Large intestine (tissue), 3 donors: ENCODE data around the gene ARAP3. TPM values are rescaled to one million over a fixed set of nuclear protein-coding genes. Genes with fewer than 3 reads are reported as not detected.
A peak's percentile ranks its signal among the peaks of the same experiment; 100 is the strongest.

Experiments used
- DNase-seq, 2 donors: peaks; one replicate each; pipeline versions ENCODE4 v3.0.0 to v3.0.0-alpha.2; 2013
- H3K27ac ChIP-seq: one replicate; pipeline ENCODE4 v1.5.1; 2013; ENCODE audit warnings: low read length
- H3K27me3 ChIP-seq: 2 replicates; pipeline ENCODE4 v1.6.1; 2013; ENCODE audit warnings: low read length; ENCODE audit not compliant: control insufficient read depth, insufficient read depth
- H3K36me3 ChIP-seq: 2 replicates; pipeline ENCODE4 v1.6.1; 2013; ENCODE audit warnings: low read length; ENCODE audit not compliant: control insufficient read depth, insufficient read depth
- H3K4me1 ChIP-seq: one replicate; pipeline ENCODE4 v1.6.1; 2013; ENCODE audit warnings: low read length; ENCODE audit not compliant: control insufficient read depth, insufficient read depth
- H3K4me3 ChIP-seq: one replicate; pipeline ENCODE4 v1.5.1; 2013; ENCODE audit warnings: low read length
- H3K9me3 ChIP-seq: one replicate; pipeline ENCODE4 v1.6.1; 2013; ENCODE audit warnings: mild to moderate bottlenecking, low read depth, low read length, moderate library complexity; ENCODE audit not compliant: control insufficient read depth
- WGBS: methylation state at CpG from one replicate; pipeline ENCODE4 v1.1.5; 2013; ENCODE audit warnings: low lambda C conversion rate; ENCODE audit not compliant: insufficient coverage; 5-methylcytosine and 5-hydroxymethylcytosine counted together
- polyA plus RNA-seq: library from polyadenylated mRNA; unstranded; fragments of 120-200 nt; gene quantifications from one replicate; pipeline ENCODE4 v1.2.1, GENCODE V29; 2013

ARAP3 gene
- polyA plus RNA-seq, 1 donor: 17.5 TPM

- WGBS: no CpG with 5 or more reads among the region's 2 CpGs
- peaks cover 37% of the 10 kb centered on the region for H3K36me3 ChIP-seq
- peak; percentile 51 to 73 for DNase-seq
- H3K27me3 ChIP-seq: peaks cover 15% of the 10 kb centered on the region
- H3K27ac ChIP-seq: peak overlapping the region; percentile 12
- no peak overlapping the region for H3K4me3 ChIP-seq
- peaks cover 11% of the 10 kb centered on the region for H3K9me3 ChIP-seq
- peaks cover 11% of the 10 kb centered on the region for H3K4me1 ChIP-seq
Measured at GRCh38 chr5:141641634-141642267, 40.3 kb downstream of the ARAP3 start.

GRCh38 chr5:141640698-141641097 lies 41.3 kb downstream of the ARAP3 start:
- peaks cover 28% of the 10 kb centered on the region for H3K36me3 ChIP-seq
- no peak overlapping the region for H3K27ac ChIP-seq
- no CpG with 5 or more reads among the region's 9 CpGs for WGBS
- peaks cover 11% of the 10 kb centered on the region for H3K9me3 ChIP-seq
- H3K4me1 ChIP-seq: peaks cover 11% of the 10 kb centered on the region
- H3K27me3 ChIP-seq: peaks cover 15% of the 10 kb centered on the region
- no peak overlapping the region for H3K4me3 ChIP-seq
- no peak for DNase-seq

- H3K4me1 ChIP-seq: peaks cover 11% of the 10 kb centered on the region
- H3K27ac ChIP-seq: no peak overlapping the region
- no peak for DNase-seq
- peaks cover 11% of the 10 kb centered on the region for H3K9me3 ChIP-seq
- WGBS: no CpG with 5 or more reads among the region's 3 CpGs
- peaks cover 24% of the 10 kb centered on the region for H3K36me3 ChIP-seq
- H3K4me3 ChIP-seq: no peak overlapping the region
- H3K27me3 ChIP-seq: peaks cover 15% of the 10 kb centered on the region
Measured at GRCh38 chr5:141640051-141640415, 42.0 kb downstream of the ARAP3 start.

- Histone ChIP-seq H3K4me3 (no peak overlapping the region), H3K27ac (no peak overlapping the region), H3K9me3 (peaks cover 11% of the 10 kb centered on the region), H3K27me3 (peaks cover 15% of the 10 kb centered on the region), H3K36me3 (peaks cover 24% of the 10 kb centered on the region), H3K4me1 (peaks cover 11% of the 10 kb centered on the region)
- WGBS: no CpG with 5 or more reads among the region's 12 CpGs
- no peak for DNase-seq
Measured at GRCh38 chr5:141639357-141640050, 42.5 kb downstream of the ARAP3 start.

GRCh38 chr5:141638771-141639170 lies 43.3 kb downstream of the ARAP3 start:
- Histone ChIP-seq H3K36me3 (peaks cover 22% of the 10 kb centered on the region), H3K4me1 (peaks cover 11% of the 10 kb centered on the region), H3K27me3 (peaks cover 15% of the 10 kb centered on the region), H3K4me3 (no peak overlapping the region), H3K27ac (no peak overlapping the region), H3K9me3 (peaks cover 11% of the 10 kb centered on the region)
- no peak for DNase-seq
- WGBS: no CpG with 5 or more reads among the region's 2 CpGs

- peak; percentile 44 to 59 for DNase-seq
- WGBS: no CpG with 5 or more reads among the region's 40 CpGs
- Histone ChIP-seq H3K4me1 (peaks cover 11% of the 10 kb centered on the region), H3K9me3 (peaks cover 11% of the 10 kb centered on the region), H3K4me3 (peak overlapping the region; percentile 99), H3K27ac (no peak overlapping the region), H3K36me3 (peaks cover 21% of the 10 kb centered on the region), H3K27me3 (peaks cover 15% of the 10 kb centered on the region)
Measured at GRCh38 chr5:141637767-141638419, 44.1 kb downstream of the ARAP3 start.

- no peak for DNase-seq
- Histone ChIP-seq H3K36me3 (peaks cover 25% of the 10 kb centered on the region), H3K4me1 (peaks cover 11% of the 10 kb centered on the region), H3K9me3 (peaks cover 11% of the 10 kb centered on the region), H3K27me3 (peaks cover 15% of the 10 kb centered on the region), H3K27ac (peak overlapping the region; percentile 57), H3K4me3 (peak overlapping the region; percentile 99)
- no CpG with 5 or more reads among the region's 63 CpGs for WGBS
Measured at GRCh38 chr5:141637123-141637766, 44.8 kb downstream of the ARAP3 start.

- DNase-seq: peak; percentile 92 to 95
- Histone ChIP-seq H3K36me3 (peaks cover 25% of the 10 kb centered on the region), H3K27me3 (peaks cover 15% of the 10 kb centered on the region), H3K4me1 (peaks cover 11% of the 10 kb centered on the region), H3K27ac (peak within 1 kb of the TSS; percentile 71), H3K4me3 (peak within 1 kb of the TSS; percentile 99), H3K9me3 (peaks cover 11% of the 10 kb centered on the region)
- WGBS: no CpG with 5 or more reads among the region's 55 CpGs
Measured at GRCh38 chr5:141636413-141637122, 45.5 kb downstream of the ARAP3 start, which contains the start of the genes HDAC3 and RELL2. HDAC3 (minus strand) TSS chr5:141636849; CDS start chr5:141636790, 59 bp downstream. RELL2 (plus strand) TSS chr5:141636997; CDS start chr5:141638226, 1,229 bp downstream.

- peaks cover 15% of the 10 kb centered on the region for H3K27me3 ChIP-seq
- DNase-seq: no peak
- no CpG with 5 or more reads among the region's 4 CpGs for WGBS
- peak overlapping the region; percentile 12 for H3K27ac ChIP-seq
- peaks cover 11% of the 10 kb centered on the region for H3K4me1 ChIP-seq
- H3K4me3 ChIP-seq: peak overlapping the region; percentile 99
- peaks cover 11% of the 10 kb centered on the region for H3K9me3 ChIP-seq
- H3K36me3 ChIP-seq: peaks cover 22% of the 10 kb centered on the region
Measured at GRCh38 chr5:141636106-141636412, 46.0 kb downstream of the ARAP3 start.

- peaks cover 11% of the 10 kb centered on the region for H3K4me1 ChIP-seq
- H3K4me3 ChIP-seq: peak overlapping the region; percentile 99
- no peak for DNase-seq
- H3K27ac ChIP-seq: no peak overlapping the region
- H3K27me3 ChIP-seq: peaks cover 15% of the 10 kb centered on the region
- H3K36me3 ChIP-seq: peaks cover 23% of the 10 kb centered on the region
- WGBS: 40% methylated on average over 1 of the region's 7 CpGs
- peaks cover 11% of the 10 kb centered on the region for H3K9me3 ChIP-seq
Measured at GRCh38 chr5:141635646-141636045, 46.4 kb downstream of the ARAP3 start.
